Measurements from ENCODE around the gene KRTAP9-4. TPM values are rescaled to one million over a fixed set of nuclear protein-coding genes. Genes with fewer than 3 reads are reported as not detected.

KRTAP9-4 gene
- total RNA-seq, 4 donors from 2014 or later = not detected

DNA sequence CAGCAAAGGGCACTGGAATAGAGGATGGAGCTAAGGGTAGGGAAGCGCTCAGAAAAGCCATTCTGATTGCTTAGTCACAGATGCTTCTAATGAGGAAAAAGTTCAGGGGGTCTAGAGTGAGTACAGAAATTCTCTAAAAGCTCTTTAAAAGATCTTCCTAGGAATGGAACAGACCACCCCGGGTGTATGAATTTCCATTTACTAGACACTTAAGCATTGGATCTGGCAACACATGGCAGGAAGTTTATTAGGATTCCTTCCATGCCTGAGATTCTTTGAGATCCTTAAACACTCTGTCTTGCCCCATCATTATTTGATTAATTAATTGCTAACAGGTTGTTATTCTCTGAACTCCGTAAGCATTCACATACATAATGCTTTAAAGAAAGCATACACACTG lies 34.6 kb downstream of the KRTAP9-4 start:
- no peaks in the 10 kb centered on the region for H3K36me3 ChIP-seq
- TF ChIP-seq POLR2A (IDR thresholded peaks at IDR 0.05) = no peak
- TF ChIP-seq CTCF (IDR thresholded peaks at IDR 0.05) = no peak

DNA sequence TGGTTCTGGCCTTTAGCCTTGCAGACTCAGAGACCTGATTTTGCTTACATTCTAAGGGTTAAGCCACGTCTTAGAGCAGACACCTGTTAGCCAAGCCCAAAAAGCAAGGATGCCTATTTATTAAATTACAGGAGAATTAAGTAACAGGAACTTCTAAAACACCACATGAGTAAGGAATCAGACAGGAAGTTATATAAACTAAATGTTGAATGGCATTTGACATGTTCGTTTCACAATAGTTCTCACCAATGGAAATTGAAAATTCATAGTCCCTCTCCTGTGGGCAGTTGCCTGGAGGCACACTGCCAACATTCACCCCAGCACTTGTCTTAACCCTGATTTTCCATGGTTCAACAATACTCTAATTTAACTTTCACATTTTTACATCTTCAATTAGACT lies 35.1 kb downstream of the KRTAP9-4 start:
- no peaks in the 10 kb centered on the region for H3K27me3 ChIP-seq
- no peak overlapping the region for H3K27ac ChIP-seq
- no peak overlapping the region for H3K4me3 ChIP-seq
- no peaks in the 10 kb centered on the region for H3K4me1 ChIP-seq
- no peaks in the 10 kb centered on the region for H3K9me3 ChIP-seq
- no peaks in the 10 kb centered on the region for H3K36me3 ChIP-seq
- TF ChIP-seq POLR2A (IDR thresholded peaks at IDR 0.05) = no peak
- no peak for DNase-seq

More for the DNA sequence above, 34.6 kb downstream of the KRTAP9-4 start:
- Histone ChIP-seq H3K27me3 (no peaks in the 10 kb centered on the region), H3K4me3 (no peak overlapping the region), H3K4me1 (no peaks in the 10 kb centered on the region), H3K9me3 (no peaks in the 10 kb centered on the region), H3K27ac (no peak overlapping the region)
- no peak for DNase-seq

- DNase-seq = no peak
- no peak overlapping the region for H3K27ac ChIP-seq
- no peaks in the 10 kb centered on the region for H3K27me3 ChIP-seq
- no peak for TF ChIP-seq CTCF (IDR thresholded peaks at IDR 0.05)
- TF ChIP-seq POLR2A (IDR thresholded peaks at IDR 0.05) = no peak
- H3K4me1 ChIP-seq = no peaks in the 10 kb centered on the region
- H3K36me3 ChIP-seq = no peaks in the 10 kb centered on the region
- H3K4me3 ChIP-seq = no peak overlapping the region
- H3K9me3 ChIP-seq = no peaks in the 10 kb centered on the region
Observed at GRCh38 chr17:41287050-41287449, 37.6 kb downstream of the KRTAP9-4 start.

DNA sequence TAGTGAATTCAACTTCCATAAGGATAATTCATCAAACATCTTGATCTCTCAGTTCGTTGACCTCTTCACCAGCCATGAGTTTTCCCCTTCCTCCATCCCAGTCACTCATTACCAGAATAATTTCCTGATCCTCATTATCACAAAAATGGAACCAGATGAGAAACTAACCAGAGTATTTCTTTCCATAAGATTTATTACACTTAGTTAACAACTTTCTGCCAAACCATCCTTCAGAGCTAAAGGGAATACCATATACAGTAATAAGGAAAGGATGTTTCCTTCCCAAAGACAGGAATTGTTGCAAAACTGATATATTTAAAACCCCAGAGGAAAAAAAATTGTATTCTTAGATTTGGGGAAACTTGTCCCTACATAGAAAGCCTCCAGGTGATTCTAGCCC lies 44.5 kb downstream of the KRTAP9-4 start:
- no peak overlapping the region for H3K27ac ChIP-seq

DNA sequence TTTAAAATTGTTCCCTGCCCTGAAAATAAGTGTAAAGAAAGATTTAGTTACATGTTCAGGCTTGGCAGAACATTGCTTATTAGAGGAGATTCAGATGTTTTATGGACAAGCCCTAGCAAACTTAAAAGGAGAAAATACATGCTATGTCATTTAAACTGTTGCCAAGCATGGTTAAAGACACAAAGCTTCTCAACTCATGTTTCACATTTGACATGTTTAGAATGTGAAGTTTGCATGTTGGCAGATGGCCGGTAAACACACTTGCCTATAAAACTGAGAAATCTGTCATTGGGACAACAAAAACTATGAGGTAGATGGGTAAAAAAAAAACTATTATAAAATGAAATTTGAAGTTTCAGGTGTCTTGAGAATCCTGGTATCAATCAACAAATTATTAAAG lies 47.4 kb downstream of the KRTAP9-4 start:
- Histone ChIP-seq H3K4me1 (no peaks in the 10 kb centered on the region), H3K36me3 (no peaks in the 10 kb centered on the region), H3K27ac (no peak overlapping the region), H3K9me3 (no peaks in the 10 kb centered on the region), H3K27me3 (no peaks in the 10 kb centered on the region), H3K4me3 (no peak overlapping the region)
- TF ChIP-seq CTCF (IDR thresholded peaks at IDR 0.05) (no peak), POLR2A (IDR thresholded peaks at IDR 0.05) (no peak)
- no peak for DNase-seq

More for the DNA sequence above, 44.5 kb downstream of the KRTAP9-4 start:
- TF ChIP-seq POLR2A (IDR thresholded peaks at IDR 0.05) (no peak), CTCF (IDR thresholded peaks at IDR 0.05) (no peak)
- no peak overlapping the region for H3K4me3 ChIP-seq
- no peaks in the 10 kb centered on the region for H3K36me3 ChIP-seq
- H3K9me3 ChIP-seq = no peaks in the 10 kb centered on the region
- H3K4me1 ChIP-seq = no peaks in the 10 kb centered on the region
- DNase-seq = no peak
- no peaks in the 10 kb centered on the region for H3K27me3 ChIP-seq

GRCh38 chr17:41298458-41299135 lies 49.1 kb downstream of the KRTAP9-4 start:
- Histone ChIP-seq H3K4me3 (no peak overlapping the region), H3K27ac (no peak overlapping the region), H3K9me3 (no peaks in the 10 kb centered on the region), H3K36me3 (no peaks in the 10 kb centered on the region), H3K4me1 (no peaks in the 10 kb centered on the region), H3K27me3 (no peaks in the 10 kb centered on the region)
- TF ChIP-seq CTCF (IDR thresholded peaks at IDR 0.05) (no peak), POLR2A (IDR thresholded peaks at IDR 0.05) (no peak)
- no peak for DNase-seq

Small RNAs within 50 kb of the gene (small RNA-seq; reads per million reads assigned to genes)
- gene KRTAP9-10P = 0 reads per million in 2 donors

Other genes starting within 250 kb of the KRTAP9-4 start
- not detected for gene KRTAP3-2, start 249.8 kb upstream of the KRTAP9-4 start, total RNA-seq
- not detected for gene KRTAP3-1, start 240.6 kb upstream of the KRTAP9-4 start, total RNA-seq
- not detected for gene KRTAP1-5, start 222.5 kb upstream of the KRTAP9-4 start, total RNA-seq
- not detected for gene KRTAP1-4, start 219.5 kb upstream of the KRTAP9-4 start, total RNA-seq
- gene KRTAP1-3, start 214.8 kb upstream of the KRTAP9-4 start, total RNA-seq = not detected
- not detected for gene KRTAP1-1, start 208.2 kb upstream of the KRTAP9-4 start, total RNA-seq
- not detected for gene KRTAP2-1, start 202.4 kb upstream of the KRTAP9-4 start, total RNA-seq
- not detected for gene KRTAP2-2, start 194.5 kb upstream of the KRTAP9-4 start, total RNA-seq
- gene KRTAP2-3, start 189.6 kb upstream of the KRTAP9-4 start, total RNA-seq = not detected
- not detected for gene KRTAP2-4, start 183.8 kb upstream of the KRTAP9-4 start, total RNA-seq
- not detected for gene KRTAP4-7, start 165.5 kb upstream of the KRTAP9-4 start, total RNA-seq
- gene KRTAP4-8, start 151.5 kb upstream of the KRTAP9-4 start, total RNA-seq = not detected
- gene KRTAP4-16, start 147.5 kb upstream of the KRTAP9-4 start, total RNA-seq = not detected
- gene KRTAP4-9, start 144.3 kb upstream of the KRTAP9-4 start, total RNA-seq = not detected
- gene KRTAP4-11, start 131.3 kb upstream of the KRTAP9-4 start, total RNA-seq = not detected
- not detected for gene KRTAP4-12, start 125.5 kb upstream of the KRTAP9-4 start, total RNA-seq
- not detected for gene KRTAP4-6, start 109.1 kb upstream of the KRTAP9-4 start, total RNA-seq
- gene KRTAP4-5, start 99.9 kb upstream of the KRTAP9-4 start, total RNA-seq = not detected
- not detected for gene KRTAP4-4, start 88.9 kb upstream of the KRTAP9-4 start, total RNA-seq
- not detected for gene KRTAP4-3, start 81.5 kb upstream of the KRTAP9-4 start, total RNA-seq
- not detected for gene KRTAP4-2, start 71.5 kb upstream of the KRTAP9-4 start, total RNA-seq
- gene KRTAP4-1, start 64.8 kb upstream of the KRTAP9-4 start, total RNA-seq = not detected
- not detected for gene KRTAP9-1, start 59.8 kb upstream of the KRTAP9-4 start, total RNA-seq
- not detected for gene KRTAP9-2, start 23.0 kb upstream of the KRTAP9-4 start, total RNA-seq
- gene KRTAP9-3, start 17.2 kb upstream of the KRTAP9-4 start, total RNA-seq = not detected
- gene KRTAP9-8, start 11.7 kb upstream of the KRTAP9-4 start, total RNA-seq = not detected
- gene KRTAP9-9, start 5.7 kb downstream of the KRTAP9-4 start, total RNA-seq = not detected
- gene KRTAP9-6, start 15.7 kb downstream of the KRTAP9-4 start, total RNA-seq = not detected
- not detected for gene KRTAP9-7, start 26.0 kb downstream of the KRTAP9-4 start, total RNA-seq
- gene KRTAP29-1, start 53.2 kb downstream of the KRTAP9-4 start, total RNA-seq = not detected
- not detected for gene KRTAP16-1, start 59.6 kb downstream of the KRTAP9-4 start, total RNA-seq
- not detected for gene KRTAP17-1, start 66.0 kb downstream of the KRTAP9-4 start, total RNA-seq
- gene KRT33A, start 101.1 kb downstream of the KRTAP9-4 start, total RNA-seq = not detected
- not detected for gene KRT33B, start 120.1 kb downstream of the KRTAP9-4 start, total RNA-seq
- gene KRT34, start 132.6 kb downstream of the KRTAP9-4 start, total RNA-seq = not detected
- gene KRT31, start 147.9 kb downstream of the KRTAP9-4 start, total RNA-seq = not detected
- gene KRT37, start 174.9 kb downstream of the KRTAP9-4 start, total RNA-seq = not detected
- not detected for gene KRT38, start 191.3 kb downstream of the KRTAP9-4 start, total RNA-seq
- not detected for gene KRT32, start 217.7 kb downstream of the KRTAP9-4 start, total RNA-seq
- not detected for gene KRT35, start 231.5 kb downstream of the KRTAP9-4 start, total RNA-seq
- not detected for gene KRT36, start 240.2 kb downstream of the KRTAP9-4 start, total RNA-seq